NB4 (cell line): ENCODE results near the gene SLC7A4.

Experiments
- CTCF ChIP-seq: IDR thresholded peaks from one replicate; pipeline ENCODE4 v1.5.1; 2012; ENCODE audit warnings: low read depth, low read length
- MYC ChIP-seq: IDR thresholded peaks from 2 replicates; pipeline ENCODE4 v1.6.1; 2011; ENCODE audit warnings: low read depth, low read length
- POLR2A ChIP-seq: IDR thresholded peaks from 2 replicates; pipeline ENCODE4 v1.6.1; 2011; ENCODE audit warnings: mild to moderate bottlenecking; ENCODE audit not compliant: insufficient read length; ENCODE audit errors: extremely low read depth

GRCh38 chr22:21041937-21042336, 9.6 kb upstream of the SLC7A4 start:
- TF ChIP-seq POLR2A (no peak), CTCF (no peak), MYC (no peak)
